Subcutaneous adipose tissue (tissue), 4 donors: ENCODE data around the gene ZNF594. TPM values are rescaled to one million over a fixed set of nuclear protein-coding genes. Genes with fewer than 3 reads are reported as not detected.

Experiments
- total RNA-seq, 4 donors: library from RNA; depleted of rRNA; stranded (reverse); fragments of >200 nt; gene quantifications; one replicate each; pipeline ENCODE4 v1.1.0, GENCODE V29; 2016
- TF ChIP-seq, protein P1 (sequence below): fragments of 450-650 bp; IDR thresholded peaks from one replicate; pipeline ENCODE4 v1.5.1; 2016; ENCODE audit warnings: low read depth, mild to moderate bottlenecking, control low read depth, antibody characterized with exemption, moderate library complexity

The ZNF594 gene
- total RNA-seq, 4 donors from 2014 or later, result 5.5 to 17.1 (median 11.0) TPM

DNA sequence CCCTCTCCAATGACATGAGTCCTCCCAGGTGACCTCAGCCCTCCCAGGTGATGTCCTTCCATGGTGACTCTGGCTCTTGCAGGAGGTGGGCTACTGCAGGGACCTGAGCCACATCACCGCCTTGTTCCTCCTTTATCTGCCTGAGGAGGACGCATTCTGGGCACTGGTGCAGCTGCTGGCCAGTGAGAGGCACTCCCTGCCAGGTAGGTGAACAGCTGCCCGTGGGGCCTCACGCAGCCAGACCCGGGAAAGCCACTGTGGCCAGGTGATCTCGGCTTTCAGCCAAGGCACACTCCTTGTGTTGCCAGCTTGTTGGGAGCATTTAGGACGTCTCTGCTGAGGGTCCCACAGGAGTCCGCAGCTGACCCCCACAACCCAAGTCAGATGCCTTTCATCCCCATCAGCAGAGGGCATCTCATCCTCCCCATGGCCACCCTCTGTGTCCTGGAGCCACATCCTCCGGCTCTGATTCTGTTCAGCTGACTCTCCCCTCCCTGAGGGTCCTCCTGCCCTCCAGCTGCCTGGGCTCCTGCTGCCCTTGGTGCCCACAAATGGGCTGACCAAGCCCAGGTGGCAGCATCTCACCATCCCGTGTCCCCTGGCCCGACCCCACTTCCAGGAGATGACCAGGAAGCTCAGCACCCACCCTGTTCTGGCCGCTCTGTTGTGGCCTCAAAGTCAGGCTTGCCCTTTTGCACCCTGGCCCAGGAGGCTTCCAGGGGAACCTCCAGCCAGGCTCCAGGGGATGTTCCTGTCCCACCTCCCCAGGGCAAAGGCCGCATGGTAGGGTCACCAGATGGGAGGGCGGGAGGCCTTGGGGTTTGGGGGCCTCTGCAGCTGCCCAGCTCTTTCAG, 55.7 kb downstream of the ZNF594 start:
- TF ChIP-seq, protein P1, sequence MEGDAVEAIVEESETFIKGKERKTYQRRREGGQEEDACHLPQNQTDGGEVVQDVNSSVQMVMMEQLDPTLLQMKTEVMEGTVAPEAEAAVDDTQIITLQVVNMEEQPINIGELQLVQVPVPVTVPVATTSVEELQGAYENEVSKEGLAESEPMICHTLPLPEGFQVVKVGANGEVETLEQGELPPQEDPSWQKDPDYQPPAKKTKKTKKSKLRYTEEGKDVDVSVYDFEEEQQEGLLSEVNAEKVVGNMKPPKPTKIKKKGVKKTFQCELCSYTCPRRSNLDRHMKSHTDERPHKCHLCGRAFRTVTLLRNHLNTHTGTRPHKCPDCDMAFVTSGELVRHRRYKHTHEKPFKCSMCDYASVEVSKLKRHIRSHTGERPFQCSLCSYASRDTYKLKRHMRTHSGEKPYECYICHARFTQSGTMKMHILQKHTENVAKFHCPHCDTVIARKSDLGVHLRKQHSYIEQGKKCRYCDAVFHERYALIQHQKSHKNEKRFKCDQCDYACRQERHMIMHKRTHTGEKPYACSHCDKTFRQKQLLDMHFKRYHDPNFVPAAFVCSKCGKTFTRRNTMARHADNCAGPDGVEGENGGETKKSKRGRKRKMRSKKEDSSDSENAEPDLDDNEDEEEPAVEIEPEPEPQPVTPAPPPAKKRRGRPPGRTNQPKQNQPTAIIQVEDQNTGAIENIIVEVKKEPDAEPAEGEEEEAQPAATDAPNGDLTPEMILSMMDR, result no peak

DNA sequence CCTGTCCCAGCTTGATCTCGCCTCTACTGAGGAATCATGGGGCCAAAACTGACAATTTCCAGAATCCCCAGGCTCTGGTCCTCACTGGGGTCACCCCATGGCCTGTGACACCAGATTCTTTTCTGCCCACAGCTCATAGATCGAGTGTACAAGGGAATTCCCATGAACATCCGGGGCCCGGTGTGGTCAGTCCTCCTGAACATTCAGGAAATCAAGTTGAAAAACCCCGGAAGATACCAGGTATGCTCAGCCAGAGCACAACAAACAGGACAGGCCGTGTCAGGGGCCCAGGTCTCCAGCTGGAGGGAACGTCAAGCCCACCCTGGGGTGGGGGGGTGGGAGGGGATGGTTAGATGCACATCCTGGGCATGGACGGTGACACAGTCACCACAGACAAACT, 58.4 kb downstream of the ZNF594 start:
- TF ChIP-seq, protein P1, result no peak

DNA sequence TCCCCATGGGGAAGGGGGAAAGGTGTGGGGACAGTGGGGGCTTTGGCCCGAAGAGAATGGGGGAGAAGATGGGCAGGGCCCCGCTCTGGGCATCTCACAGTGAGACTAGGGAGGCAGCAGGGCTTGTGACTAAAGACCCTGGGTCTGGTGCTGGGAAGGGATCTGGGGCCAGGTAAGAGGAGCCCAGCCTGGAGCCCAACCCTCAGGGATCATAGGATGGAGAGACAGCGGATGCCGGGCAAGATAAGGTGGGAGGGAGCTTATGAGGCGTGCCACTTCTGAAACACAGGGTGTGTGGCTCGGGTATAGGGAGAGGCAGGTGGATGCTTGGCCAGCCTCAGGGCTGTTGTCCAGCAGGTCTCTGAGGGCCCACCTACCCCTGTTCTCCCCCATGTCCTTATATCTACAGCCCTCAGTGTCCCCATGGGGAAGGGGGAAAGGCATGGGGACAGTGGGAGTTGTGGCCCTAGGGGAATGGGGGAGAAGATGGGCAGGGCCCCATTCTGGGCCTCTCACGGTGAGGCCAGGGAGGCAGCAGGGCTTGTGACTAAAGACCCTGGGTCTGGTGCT, 60.4 kb downstream of the ZNF594 start:
- TF ChIP-seq, protein P1, result no peak

Other genes starting within 250 kb of the ZNF594 start
- gene PFN1, start 243.3 kb downstream of the ZNF594 start, total RNA-seq, result 100 to 1,000 TPM; 244 to 584 (median 435) TPM
- 1 to 10 TPM; 2.3 to 8.3 (median 3.8) TPM for gene ENO3, start 240.7 kb downstream of the ZNF594 start, total RNA-seq
- gene SPAG7, start 224.1 kb downstream of the ZNF594 start, total RNA-seq, result 10 to 100 TPM; 37.5 to 67.6 (median 54.1) TPM
- 10 to 100 TPM; 11.4 to 21.9 (median 17.5) TPM for gene CAMTA2, start 204.2 kb downstream of the ZNF594 start, total RNA-seq
- 1 to 10 TPM in 3 of 4 donors, under 1 TPM in 1; 0.85 to 1.3 (median 1.1) TPM for gene INCA1, start 194.3 kb downstream of the ZNF594 start, total RNA-seq
- 100 to 1,000 TPM in 1 of 4 donors, 10 to 100 TPM in 3; 32.3 to 162 (median 65.2) TPM for gene KIF1C, start 193.9 kb downstream of the ZNF594 start, total RNA-seq
- gene SLC52A1, start 156.4 kb downstream of the ZNF594 start, total RNA-seq, result not detected
- gene ZFP3, start 113.4 kb downstream of the ZNF594 start, total RNA-seq, result 1 to 10 TPM; 3.2 to 5.9 (median 4.0) TPM
- gene ZNF232, start 80.0 kb downstream of the ZNF594 start, total RNA-seq, result 10 to 100 TPM in 1 of 4 donors, 1 to 10 TPM in 3; 1.5 to 11.9 (median 6.0) TPM
- gene USP6, start 75.8 kb downstream of the ZNF594 start, total RNA-seq, result 1 to 10 TPM in 1 of 4 donors, under 1 TPM in 2, not detected in 1; 0.22 to 5.1 (median 0.51) TPM
- 10 to 100 TPM in 1 of 4 donors, 1 to 10 TPM in 3; 1.7 to 17.0 (median 7.6) TPM for gene SCIMP, start 43.0 kb upstream of the ZNF594 start, total RNA-seq
- 10 to 100 TPM; 59.5 to 72.1 (median 63.3) TPM for gene RABEP1, start 90.4 kb upstream of the ZNF594 start, total RNA-seq
- gene NUP88, start 227.8 kb upstream of the ZNF594 start, total RNA-seq, result 100 to 1,000 TPM in 1 of 4 donors, 10 to 100 TPM in 3; 58.8 to 104 (median 64.6) TPM
- gene RPAIN, start 228.3 kb upstream of the ZNF594 start, total RNA-seq, result 10 to 100 TPM; 35.9 to 53.0 (median 40.6) TPM
- 10 to 100 TPM; 54.4 to 85.3 (median 73.3) TPM for gene C1QBP, start 247.3 kb upstream of the ZNF594 start, total RNA-seq